ENCODE data around the gene MAT2A. TPM values are rescaled to one million over a fixed set of nuclear protein-coding genes. Genes with fewer than 3 reads are reported as not detected.
"Not testable (repeated sequence)": the region's sequence is repeated elsewhere in the genome, so short reads cannot be mapped to it uniquely, and the experiment has no call there.

The MAT2A gene
- total and polyA plus RNA-seq, 2 donors (not counting 1 experiment from before 2014, with no cell fraction given): 133 to 177 TPM

DNA sequence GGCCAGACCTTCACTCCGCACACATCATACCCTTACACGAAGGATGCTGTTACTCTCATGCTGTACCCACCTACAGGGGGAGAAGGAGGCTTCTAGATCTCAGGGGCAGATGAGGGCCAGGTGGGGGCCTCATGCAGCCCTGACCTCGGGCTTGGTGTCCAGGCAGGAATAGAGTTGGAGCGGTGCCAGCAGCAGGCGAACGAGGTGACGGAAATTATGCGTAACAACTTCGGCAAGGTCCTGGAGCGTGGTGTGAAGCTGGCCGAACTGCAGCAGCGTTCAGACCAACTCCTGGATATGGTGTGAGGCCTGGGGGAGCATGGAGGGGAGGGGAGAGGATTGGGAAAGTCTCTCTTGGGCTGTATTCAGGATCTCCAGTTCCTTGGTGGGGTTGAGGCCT is 52.6 kb downstream of the MAT2A start:
- H3K4me1 Mint-ChIP-seq: peaks cover 39% of the 10 kb centered on the region

DNA sequence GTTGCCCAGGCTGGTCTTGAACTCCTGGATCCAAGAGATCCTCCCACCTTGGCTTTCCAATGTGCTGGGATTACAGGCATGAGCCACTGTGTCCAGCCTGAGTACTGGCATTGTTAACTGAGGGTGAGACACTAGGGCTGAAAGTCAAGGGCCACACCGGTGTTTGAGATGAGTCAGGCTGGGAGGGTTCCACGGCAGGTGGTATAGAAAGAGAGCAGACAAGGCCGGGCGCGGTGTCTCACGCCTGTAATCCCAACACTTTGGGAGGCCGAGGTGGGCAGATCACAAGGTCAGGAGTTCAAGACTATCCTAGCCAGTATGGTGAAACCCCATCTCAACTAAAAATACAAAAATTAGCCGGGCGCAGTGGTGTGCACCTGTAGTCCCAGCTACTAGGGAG is 53.3 kb downstream of the MAT2A start:
- H3K9ac ChIP-seq (ENCODE audit: low read length); ATAC-seq (ENCODE audit: low read depth); H3K27me3 Mint-ChIP-seq; H2AFZ ChIP-seq (ENCODE audit: insufficient read depth, low read depth, low read length, poor library complexity, severe bottlenecking); H3K9me3 ChIP-seq (ENCODE audit: control extremely low read depth in 1 of 3, control insufficient read depth in 2 of 3, insufficient read depth in 1 of 3, low read length in 2 of 3); H3K36me3 ChIP-seq (replicated peaks in 1 of 2; ENCODE audit: control extremely low read depth in 1 of 2, control insufficient read depth in 1 of 2, extremely low read depth in 1 of 2, insufficient read depth in 2 of 2, low read length in 1 of 2); POLR2A ChIA-PET; intact Hi-C loops (cut with micrococcal nuclease); H3K4me3 ChIP-seq (ENCODE audit: control extremely low read depth in 1 of 5, extremely low read depth in 1 of 5, insufficient read depth in 1 of 5, low read depth in 2 of 5, low read length in 4 of 5); H3K27ac ChIP-seq (ENCODE audit: low read length in 2 of 2); DNase-seq; H3K9me3 Mint-ChIP-seq (ENCODE audit: insufficient read depth); H3K4me2 ChIP-seq (replicated peaks; ENCODE audit: low read depth, low read length, poor library complexity, severe bottlenecking); H3K27me3 ChIP-seq (replicated peaks in 1 of 4; ENCODE audit: control extremely low read depth in 1 of 4, control insufficient read depth in 3 of 4, insufficient read depth in 4 of 4, low read length in 3 of 4); H3K27ac Mint-ChIP-seq: not testable (repeated sequence)
- Histone ChIP-seq H4K20me1 (ENCODE audit: control insufficient read depth, insufficient read depth, low read length, poor library complexity, severe bottlenecking) (peaks cover 11% of the 10 kb centered on the region), H3K4me1 (ENCODE audit: control insufficient read depth in 2 of 2, insufficient read depth in 2 of 2, low read length in 2 of 2) (peaks cover 24 to 35% of the 10 kb centered on the region in 2 donors), H3K79me2 (ENCODE audit: control insufficient read depth, insufficient read depth, low read length) (peaks cover 42% of the 10 kb centered on the region)
- CTCF ChIA-PET: interaction anchor here (1.8 kb wide), 1 partner anchor 10 kb away, joined by 4 read pairs; the partner anchor contains the start of gene TMEM150A
- 97% methylated on average over 5 of the region's 9 CpGs for WGBS (ENCODE audit: insufficient coverage)
- H3K4me1 Mint-ChIP-seq: peaks cover 42% of the 10 kb centered on the region
- peak overlapping the region; percentile 45 for H3K4me3 Mint-ChIP-seq

More for the DNA sequence above, 52.6 kb downstream of the MAT2A start:
- POLR2A ChIA-PET: no interaction called here
- ATAC-seq (ENCODE audit: low read depth) (no peak), DNase-seq (no peak)
- Histone ChIP-seq H3K4me2 (replicated peaks; ENCODE audit: low read depth, low read length, poor library complexity, severe bottlenecking) (no peak overlapping the region), H3K27ac (ENCODE audit: low read length in 2 of 2) (no peak overlapping the region), H3K9ac (ENCODE audit: low read length) (no peak overlapping the region), H4K20me1 (ENCODE audit: control insufficient read depth, insufficient read depth, low read length, poor library complexity, severe bottlenecking) (peaks cover 4% of the 10 kb centered on the region), H3K4me3 (ENCODE audit: control extremely low read depth in 1 of 5, extremely low read depth in 1 of 5, insufficient read depth in 1 of 5, low read depth in 2 of 5, low read length in 4 of 5) (no peak overlapping the region), H3K27me3 (replicated peaks in 1 of 4; ENCODE audit: control extremely low read depth in 1 of 4, control insufficient read depth in 3 of 4, insufficient read depth in 4 of 4, low read length in 3 of 4) (no peaks in the 10 kb centered on the region), H3K9me3 (ENCODE audit: control extremely low read depth in 1 of 3, control insufficient read depth in 2 of 3, insufficient read depth in 1 of 3, low read length in 2 of 3) (no peaks in the 10 kb centered on the region), H3K79me2 (ENCODE audit: control insufficient read depth, insufficient read depth, low read length) (peaks cover 35% of the 10 kb centered on the region), H3K4me1 (ENCODE audit: control insufficient read depth in 2 of 2, insufficient read depth in 2 of 2, low read length in 2 of 2) (peaks cover 21 to 29% of the 10 kb centered on the region in 2 donors), H2AFZ (ENCODE audit: insufficient read depth, low read depth, low read length, poor library complexity, severe bottlenecking) (no peak overlapping the region), H3K36me3 (replicated peaks in 1 of 2; ENCODE audit: control extremely low read depth in 1 of 2, control insufficient read depth in 1 of 2, extremely low read depth in 1 of 2, insufficient read depth in 2 of 2, low read length in 1 of 2) (peaks cover 0 to 2% of the 10 kb centered on the region in 2 experiments)
- Mint-ChIP-seq H3K27ac (no peak overlapping the region), H3K4me3 (peak overlapping the region; percentile 12), H3K27me3 (no peaks in the 10 kb centered on the region), H3K9me3 (ENCODE audit: insufficient read depth) (no peaks in the 10 kb centered on the region)
- 95% methylated on average over 12 of the region's 12 CpGs for WGBS (ENCODE audit: insufficient coverage)
- CTCF ChIA-PET: interaction anchor here (1.0 to 1.8 kb wide), 3 partner anchors 8 to 37 kb away, joined by 3 to 6 read pairs (median 4); partner anchors contain the start of gene TMEM150A
- intact Hi-C loops (cut with micrococcal nuclease): no loop called here
- TF ChIP-seq EZH2 (IDR thresholded peaks at IDR 0.05; ENCODE audit: borderline replicate concordance, insufficient read depth, low read depth, low read length, poor library complexity, severe bottlenecking): no peak
- TF ChIP-seq, protein P1, sequence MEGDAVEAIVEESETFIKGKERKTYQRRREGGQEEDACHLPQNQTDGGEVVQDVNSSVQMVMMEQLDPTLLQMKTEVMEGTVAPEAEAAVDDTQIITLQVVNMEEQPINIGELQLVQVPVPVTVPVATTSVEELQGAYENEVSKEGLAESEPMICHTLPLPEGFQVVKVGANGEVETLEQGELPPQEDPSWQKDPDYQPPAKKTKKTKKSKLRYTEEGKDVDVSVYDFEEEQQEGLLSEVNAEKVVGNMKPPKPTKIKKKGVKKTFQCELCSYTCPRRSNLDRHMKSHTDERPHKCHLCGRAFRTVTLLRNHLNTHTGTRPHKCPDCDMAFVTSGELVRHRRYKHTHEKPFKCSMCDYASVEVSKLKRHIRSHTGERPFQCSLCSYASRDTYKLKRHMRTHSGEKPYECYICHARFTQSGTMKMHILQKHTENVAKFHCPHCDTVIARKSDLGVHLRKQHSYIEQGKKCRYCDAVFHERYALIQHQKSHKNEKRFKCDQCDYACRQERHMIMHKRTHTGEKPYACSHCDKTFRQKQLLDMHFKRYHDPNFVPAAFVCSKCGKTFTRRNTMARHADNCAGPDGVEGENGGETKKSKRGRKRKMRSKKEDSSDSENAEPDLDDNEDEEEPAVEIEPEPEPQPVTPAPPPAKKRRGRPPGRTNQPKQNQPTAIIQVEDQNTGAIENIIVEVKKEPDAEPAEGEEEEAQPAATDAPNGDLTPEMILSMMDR (IDR thresholded peaks at IDR 0.05): no peak

Measured in B cell (primary cell).